GM21717 (cell line): ENCODE results near the gene TAS2R10.
"Not testable (repeated sequence)": the region's sequence is repeated elsewhere in the genome, so short reads cannot be mapped to it uniquely, and the experiment has no call there.

ENCODE experiments used
- ATAC-seq: cut with Tn5 transposase; IDR thresholded peaks from one replicate; pipeline ENCODE4 v1.9.1; 2021; ENCODE audit warnings: mild to moderate bottlenecking, moderate library complexity; ENCODE audit not compliant: unreplicated experiment

Gene TAS2R10

GRCh38 chr12:10826258-10826657 is at the start of gene TAS2R10:
TAS2R10 (minus strand) TSS chr12:10826358; CDS start chr12:10826269, 89 bp downstream.
- no peak for ATAC-seq

- ATAC-seq = no peak
Measured at GRCh38 chr12:10873378-10873777, 47.2 kb upstream of the TAS2R10 start.

- no peak for ATAC-seq
Measured at GRCh38 chr12:10867381-10867780, 41.2 kb upstream of the TAS2R10 start.

- ATAC-seq = no peak
Measured at GRCh38 chr12:10863512-10864218, 37.5 kb upstream of the TAS2R10 start.

- ATAC-seq = no peak
Measured at GRCh38 chr12:10861366-10861765, 35.2 kb upstream of the TAS2R10 start.

GRCh38 chr12:10855807-10856206 is 29.6 kb upstream of the TAS2R10 start:
- ATAC-seq = no peak

GRCh38 chr12:10853776-10854175 is 27.6 kb upstream of the TAS2R10 start:
- no peak for ATAC-seq

GRCh38 chr12:10851243-10851858 is 25.2 kb upstream of the TAS2R10 start:
- no peak for ATAC-seq

- ATAC-seq = no peak
Measured at GRCh38 chr12:10849425-10849878, 23.3 kb upstream of the TAS2R10 start, which contains the start of gene PRR4. PRR4 (minus strand) TSS chr12:10849475; CDS start chr12:10849437, 38 bp downstream.

- no peak for ATAC-seq
Measured at GRCh38 chr12:10847744-10848143, 21.6 kb upstream of the TAS2R10 start.

GRCh38 chr12:10842862-10843261 is 16.7 kb upstream of the TAS2R10 start:
- no peak for ATAC-seq

- no peak for ATAC-seq
Measured at GRCh38 chr12:10838461-10838860, 12.3 kb upstream of the TAS2R10 start.

GRCh38 chr12:10829994-10830393 is 3.8 kb upstream of the TAS2R10 start:
- no peak for ATAC-seq

- no peak for ATAC-seq
Measured at GRCh38 chr12:10824957-10825356, 1.2 kb downstream of the TAS2R10 start.

GRCh38 chr12:10811883-10812536 is 14.1 kb downstream of the TAS2R10 start:
- ATAC-seq = no peak

- no peak for ATAC-seq
Measured at GRCh38 chr12:10810068-10810467, 16.1 kb downstream of the TAS2R10 start, which contains the start of gene TAS2R9. TAS2R9 (minus strand) TSS chr12:10810168; CDS start chr12:10810075, 93 bp downstream.

- ATAC-seq = no peak
Measured at GRCh38 chr12:10807186-10807585, 19.0 kb downstream of the TAS2R10 start, which contains the start of gene TAS2R8. TAS2R8 (minus strand) TSS chr12:10807286; CDS start chr12:10806980, 306 bp downstream.

- ATAC-seq = no peak
Measured at GRCh38 chr12:10802587-10802986, 23.6 kb downstream of the TAS2R10 start, which contains the start of gene TAS2R7. TAS2R7 (minus strand) TSS chr12:10802627; CDS start chr12:10802570, 57 bp downstream.

GRCh38 chr12:10801741-10802140 is 24.4 kb downstream of the TAS2R10 start:
- ATAC-seq = no peak

- ATAC-seq = no peak
Measured at GRCh38 chr12:10794222-10794621, 31.9 kb downstream of the TAS2R10 start.

GRCh38 chr12:10791769-10792168 is 34.4 kb downstream of the TAS2R10 start:
- not testable (repeated sequence) for ATAC-seq
